HL-60 (cell line): ENCODE results near the gene GFPT2.

Source experiments
- CTCF ChIP-seq: IDR thresholded peaks from one replicate; pipeline ENCODE4 v1.5.1; 2011; ENCODE audit warnings: low read length, control low read depth, inconsistent platforms; ENCODE audit not compliant: insufficient read depth
- GABPA ChIP-seq: IDR thresholded peaks from 2 replicates; pipeline ENCODE4 v1.6.1; 2012; ENCODE audit warnings: low read depth

- TF ChIP-seq GABPA (no peak), CTCF (no peak)
Observed at GRCh38 chr5:180394031-180394636, 41.0 kb upstream of the GFPT2 start.
